Retinal pigment epithelial cell (primary cell): ENCODE results near the gene FGFBP1.
A peak's percentile ranks its signal among the peaks of the same experiment; 100 is the strongest.

Experiments
- DNase-seq: peaks from one replicate; pipeline ENCODE4 v3.0.0-alpha.2; 2010; ENCODE audit warnings: low read depth
- H3K4me3 ChIP-seq: 2 replicates; pipeline ENCODE4 v1.5.1; 2011; ENCODE audit warnings: mild to moderate bottlenecking, low read length, control low read depth, moderate library complexity
- TF ChIP-seq, protein P1 (sequence below): conservative IDR thresholded peaks from 2 replicates; pipeline ENCODE4 v1.5.1; 2011; ENCODE audit warnings: low read depth, low read length, control low read depth, inconsistent platforms

FGFBP1 gene

DNA sequence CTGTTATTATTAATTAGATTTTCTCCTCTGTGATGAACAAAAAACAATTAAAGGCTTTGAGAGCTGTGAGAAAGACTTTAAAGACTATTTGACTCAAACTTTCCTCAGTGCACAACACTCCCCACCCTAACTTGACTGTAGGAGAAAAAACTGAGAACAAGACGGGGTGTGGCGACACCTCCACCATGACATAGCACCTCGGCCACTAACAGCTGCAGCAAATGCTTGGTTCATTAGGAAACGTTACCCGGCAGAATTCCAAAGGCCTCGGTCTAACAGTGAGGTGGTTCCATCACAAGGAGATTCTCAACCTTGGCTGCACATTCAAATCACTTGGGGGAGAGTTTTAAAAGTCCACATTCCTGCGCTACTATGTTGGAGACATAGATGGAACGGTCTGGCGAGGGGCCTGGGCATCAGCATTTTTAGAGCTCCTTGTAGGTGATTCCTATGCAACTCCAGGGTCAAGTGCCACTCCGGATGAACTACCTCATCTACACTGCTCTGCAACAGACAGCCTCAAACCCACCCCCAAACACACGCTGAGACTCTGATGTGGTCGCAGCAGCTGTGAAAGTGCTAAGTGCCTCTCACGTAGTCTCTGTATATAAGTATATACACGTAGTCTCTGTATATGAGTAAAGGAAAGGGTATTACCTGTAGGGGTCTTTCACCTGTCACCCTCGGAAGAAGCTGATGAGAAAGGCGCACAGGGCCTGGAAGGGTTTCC is 23.4 kb upstream of the FGFBP1 start:
- TF ChIP-seq, protein P1, sequence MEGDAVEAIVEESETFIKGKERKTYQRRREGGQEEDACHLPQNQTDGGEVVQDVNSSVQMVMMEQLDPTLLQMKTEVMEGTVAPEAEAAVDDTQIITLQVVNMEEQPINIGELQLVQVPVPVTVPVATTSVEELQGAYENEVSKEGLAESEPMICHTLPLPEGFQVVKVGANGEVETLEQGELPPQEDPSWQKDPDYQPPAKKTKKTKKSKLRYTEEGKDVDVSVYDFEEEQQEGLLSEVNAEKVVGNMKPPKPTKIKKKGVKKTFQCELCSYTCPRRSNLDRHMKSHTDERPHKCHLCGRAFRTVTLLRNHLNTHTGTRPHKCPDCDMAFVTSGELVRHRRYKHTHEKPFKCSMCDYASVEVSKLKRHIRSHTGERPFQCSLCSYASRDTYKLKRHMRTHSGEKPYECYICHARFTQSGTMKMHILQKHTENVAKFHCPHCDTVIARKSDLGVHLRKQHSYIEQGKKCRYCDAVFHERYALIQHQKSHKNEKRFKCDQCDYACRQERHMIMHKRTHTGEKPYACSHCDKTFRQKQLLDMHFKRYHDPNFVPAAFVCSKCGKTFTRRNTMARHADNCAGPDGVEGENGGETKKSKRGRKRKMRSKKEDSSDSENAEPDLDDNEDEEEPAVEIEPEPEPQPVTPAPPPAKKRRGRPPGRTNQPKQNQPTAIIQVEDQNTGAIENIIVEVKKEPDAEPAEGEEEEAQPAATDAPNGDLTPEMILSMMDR = no peak
- H3K4me3 ChIP-seq = no peak overlapping the region
- no peak for DNase-seq

DNA sequence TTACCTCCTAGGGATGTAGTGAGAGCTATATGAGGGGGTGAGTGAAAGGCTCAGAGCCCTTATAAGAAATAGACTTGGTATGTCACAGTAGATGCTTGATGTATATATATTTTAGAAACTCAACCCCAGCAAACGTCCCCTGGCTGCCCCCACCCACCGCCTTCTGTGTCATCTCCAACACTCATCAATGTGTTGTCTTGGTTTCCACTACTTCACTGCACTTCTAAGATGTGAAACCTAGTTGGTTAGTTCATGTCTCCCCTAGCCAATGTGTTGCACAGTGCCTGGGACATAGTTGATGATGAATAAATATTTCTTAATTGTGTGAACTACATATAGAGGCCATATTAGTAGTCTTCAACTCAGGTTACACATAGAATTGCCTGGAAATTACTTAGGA is 20.0 kb upstream of the FGFBP1 start:
- TF ChIP-seq, protein P1 = no peak
- no peak for DNase-seq

DNA sequence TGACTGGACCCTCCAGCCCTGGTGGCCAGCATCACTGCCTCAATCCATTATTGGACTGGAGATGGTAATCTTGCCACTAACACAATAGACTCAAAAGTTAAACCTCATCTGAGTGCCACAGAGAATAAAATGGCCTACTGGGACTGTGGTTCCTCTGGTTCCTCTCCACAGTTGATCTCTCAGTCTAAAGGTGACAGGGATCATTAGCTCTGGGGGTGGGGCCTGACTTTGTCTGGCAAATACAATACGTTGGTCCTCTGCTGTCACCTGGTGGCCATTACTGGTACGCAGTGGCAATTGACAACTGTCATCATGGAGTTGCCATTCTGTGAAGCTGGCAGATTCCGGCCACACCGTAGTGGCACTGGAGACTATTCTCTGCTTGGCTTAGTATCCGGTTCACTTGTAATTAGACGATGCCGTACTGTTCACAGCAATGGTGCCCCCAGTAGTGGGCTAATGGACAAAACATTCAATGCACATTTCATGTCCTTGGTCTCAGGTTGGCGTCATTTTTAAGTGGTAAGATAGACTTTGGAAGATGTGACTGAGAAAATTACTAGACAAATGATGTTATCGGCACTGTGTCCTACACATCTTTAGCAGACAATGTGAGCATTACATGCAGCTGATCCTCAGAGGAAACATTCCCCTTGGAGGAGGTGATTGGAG is 17.8 kb upstream of the FGFBP1 start:
- peak; percentile 28 for DNase-seq
- TF ChIP-seq, protein P1 = peak; percentile 95
- no peak overlapping the region for H3K4me3 ChIP-seq

More for the DNA sequence above, 20.0 kb upstream of the FGFBP1 start:
- H3K4me3 ChIP-seq = no peak overlapping the region

DNA sequence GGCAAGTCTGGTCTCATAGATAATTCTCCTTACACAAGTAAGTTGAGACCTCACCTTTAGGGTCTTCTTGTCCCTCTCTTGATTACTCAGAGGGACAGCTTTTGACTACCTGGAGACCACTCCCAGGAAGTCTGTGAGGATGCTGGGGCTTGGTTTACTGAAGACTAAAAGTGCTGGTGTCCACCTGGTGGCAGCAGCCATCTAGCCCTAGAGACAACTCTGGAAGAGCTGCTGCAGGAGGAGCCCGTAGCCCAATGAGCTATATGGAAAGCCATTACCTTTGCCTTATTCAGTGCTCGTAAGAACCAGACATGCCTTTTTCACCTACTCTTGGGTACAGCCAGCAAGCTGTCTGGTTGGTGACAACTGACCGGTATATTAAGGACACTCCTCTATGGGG is 17.1 kb upstream of the FGFBP1 start:
- TF ChIP-seq, protein P1 = peak; percentile 50
- no peak overlapping the region for H3K4me3 ChIP-seq
- no peak for DNase-seq

GRCh38 chr4:15953625-15954024 is 15.1 kb upstream of the FGFBP1 start:
- TF ChIP-seq, protein P1 = no peak
- no peak overlapping the region for H3K4me3 ChIP-seq
- DNase-seq = no peak

- DNase-seq = no peak
- TF ChIP-seq, protein P1 = no peak
- no peak overlapping the region for H3K4me3 ChIP-seq
These were observed 13.2 kb upstream of the FGFBP1 start for GRCh38 chr4:15951781-15952180.

GRCh38 chr4:15948826-15949225 is 10.3 kb upstream of the FGFBP1 start:
- TF ChIP-seq, protein P1 = no peak
- H3K4me3 ChIP-seq = no peak overlapping the region
- no peak for DNase-seq
